Keratinocyte (primary cell): Measurements from ENCODE around the gene CCDC63. TPM values are rescaled to one million over a fixed set of nuclear protein-coding genes. Genes with fewer than 3 reads are reported as not detected.

Experiments
- DNase-seq: peaks from one replicate; pipeline ENCODE4 v3.0.0-alpha.2; 2011; ENCODE audit warnings: low read depth, missing footprints, low spot score
- FAIRE-seq: peaks from 2 replicates; lab custom pipeline; 2011; peaks lifted over from hg19 to GRCh38; lab: Jason Lieb, UNC
- H2AFZ ChIP-seq: 2 replicates; pipeline ENCODE4 v1.6.0; 2012; ENCODE audit warnings: low read length, control low read depth, inconsistent platforms; ENCODE audit not compliant: control insufficient read depth
- H3K27ac ChIP-seq: 2 replicates; pipeline ENCODE4 v1.5.1; 2011; ENCODE audit warnings: low read length; ENCODE audit not compliant: control insufficient read depth, insufficient read depth
- H3K27me3 ChIP-seq: 3 replicates; pipeline ENCODE4 v1.6.0; 2011; ENCODE audit warnings: low read length; ENCODE audit not compliant: control insufficient read depth, insufficient read depth; ENCODE audit errors: extremely low read depth
- H3K36me3 ChIP-seq, 2 experiments: 2 replicates in 1 of 2; 3 replicates in 1 of 2; pipeline ENCODE4 v1.5.1; 2011; ENCODE audit warnings: low read length in 2 of 2, mild to moderate bottlenecking in 1 of 2; ENCODE audit not compliant: control insufficient read depth in 2 of 2, insufficient read depth in 2 of 2; ENCODE audit errors: extremely low read depth in 1 of 2
- H3K4me1 ChIP-seq: 3 replicates; pipeline ENCODE4 v1.5.1; 2011; ENCODE audit warnings: low read length; ENCODE audit not compliant: control insufficient read depth, insufficient read depth; ENCODE audit errors: extremely low read depth
- H3K4me2 ChIP-seq: 3 replicates; pipeline ENCODE4 v1.6.0; 2011; ENCODE audit warnings: low read depth, low read length; ENCODE audit not compliant: control insufficient read depth, insufficient read depth; ENCODE audit errors: extremely low read depth
- H3K4me3 ChIP-seq, 3 experiments: fragments of 200-600 bp in 1 of 3; sonication (generic) in 1 of 3; 2 replicates in 2 of 3; 3 replicates in 1 of 3; pipeline ENCODE4 v1.5.1; 2011 to 2016; ENCODE audit warnings: low read length in 3 of 3, mild to moderate bottlenecking in 3 of 3, control low read depth in 2 of 3, inconsistent platforms in 1 of 3, low read depth in 1 of 3, mixed read lengths in 1 of 3, mixed run types in 1 of 3, moderate library complexity in 1 of 3; ENCODE audit not compliant: control insufficient read depth in 2 of 3, insufficient read depth in 2 of 3; ENCODE audit errors: extremely low read depth in 1 of 3
- H3K79me2 ChIP-seq: 2 replicates; pipeline ENCODE4 v1.6.0; 2012; ENCODE audit warnings: low read length; ENCODE audit not compliant: control insufficient read depth, insufficient read depth
- H3K9ac ChIP-seq: 3 replicates; pipeline ENCODE4 v1.6.0; 2011; ENCODE audit warnings: low read length; ENCODE audit not compliant: control insufficient read depth, insufficient read depth; ENCODE audit errors: extremely low read depth
- H3K9me1 ChIP-seq: 3 replicates; pipeline ENCODE4 v1.6.0; 2011; ENCODE audit warnings: low read length; ENCODE audit not compliant: control insufficient read depth, insufficient read depth; ENCODE audit errors: extremely low read depth
- H3K9me3 ChIP-seq: 2 replicates; pipeline ENCODE4 v1.5.1; 2012; ENCODE audit warnings: low read depth, low read length; ENCODE audit not compliant: control insufficient read depth
- H4K20me1 ChIP-seq: 3 replicates; pipeline ENCODE4 v1.6.0; 2011; ENCODE audit warnings: low read length; ENCODE audit not compliant: control insufficient read depth, insufficient read depth; ENCODE audit errors: extremely low read depth
- EZH2 ChIP-seq: IDR thresholded peaks from one replicate; pipeline ENCODE4 v1.6.1; 2012; ENCODE audit warnings: inconsistent platforms, mild to moderate bottlenecking, low read length, moderate library complexity
- dilution Hi-C: fragments of 300-500 bp; cut with MboI; formaldehyde crosslinking; loops from one replicate; pipeline ENCODE4 v1.7.0; 2020; ENCODE audit warnings: low sequenced_read_pairs; ENCODE audit not compliant: extremely low pct_ligation_motif_present
- polyA plus RNA-seq, 5 experiments: library from polyadenylated mRNA; depleted of rRNA in 3 of 5; stranded (reverse) in 3 of 5; stranded (forward) in 1 of 5; unstranded in 1 of 5; fragments of >200 nt; gene quantifications; 1 replicate in 1 of 5; 2 replicates in 3 of 5; 3 replicates in 1 of 5; pipeline versions ENCODE4 v1.2.1 to v1.2.3, GENCODE V29; 2011 to 2012; ENCODE audit warnings: missing spikeins in 2 of 5, low read depth in 1 of 5, low replicate concordance in 1 of 5
- TF ChIP-seq, protein P1 (sequence below), 3 experiments: IDR thresholded peaks in 1 of 3; conservative IDR thresholded peaks in 1 of 3; optimal IDR thresholded peaks in 1 of 3; 2 replicates in 2 of 3; 3 replicates in 1 of 3; pipeline versions ENCODE3 to v1.5.1; 2011; ENCODE audit warnings: low read length in 3 of 3, mild to moderate bottlenecking in 3 of 3, moderate library complexity in 2 of 3, control low read depth in 1 of 3, inconsistent platforms in 1 of 3; ENCODE audit not compliant: insufficient read depth in 2 of 3; ENCODE audit errors: extremely low read depth in 1 of 3

The CCDC63 gene
- polyA plus RNA-seq, 1 donor (not counting 4 experiments of a cell fraction or from before 2014, with no cell fraction given) = not detected

DNA sequence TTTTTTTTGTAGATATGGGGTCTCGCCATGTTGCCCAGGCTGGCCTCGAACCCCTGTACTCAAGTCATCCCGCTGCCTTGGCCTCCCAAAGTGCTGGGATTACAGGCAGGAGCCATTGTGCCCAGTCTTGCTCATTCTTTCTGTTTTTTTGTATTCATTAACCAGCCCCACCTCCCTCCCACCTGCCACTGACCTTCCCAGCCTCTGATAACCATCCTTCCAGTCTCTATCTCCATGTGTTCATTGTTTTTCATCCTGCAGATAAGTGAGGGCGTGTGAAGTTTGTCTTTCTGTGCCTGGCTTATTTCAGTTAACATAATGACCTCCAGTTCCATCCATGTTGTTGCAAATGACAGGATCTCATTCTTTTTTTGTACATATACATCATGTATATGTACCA, 54.6 kb downstream of the CCDC63 start:
- Histone ChIP-seq H3K4me3 (no peak overlapping the region), H3K27ac (no peak overlapping the region), H3K36me3 (no peaks in the 10 kb centered on the region), H3K4me1 (peaks cover 6% of the 10 kb centered on the region), H3K9me1 (no peaks in the 10 kb centered on the region), H4K20me1 (no peaks in the 10 kb centered on the region), H3K79me2 (no peaks in the 10 kb centered on the region), H3K9me3 (no peaks in the 10 kb centered on the region), H3K4me2 (no peak overlapping the region), H3K9ac (no peak overlapping the region), H2AFZ (no peak overlapping the region), H3K27me3 (no peaks in the 10 kb centered on the region)
- TF ChIP-seq, protein P1, sequence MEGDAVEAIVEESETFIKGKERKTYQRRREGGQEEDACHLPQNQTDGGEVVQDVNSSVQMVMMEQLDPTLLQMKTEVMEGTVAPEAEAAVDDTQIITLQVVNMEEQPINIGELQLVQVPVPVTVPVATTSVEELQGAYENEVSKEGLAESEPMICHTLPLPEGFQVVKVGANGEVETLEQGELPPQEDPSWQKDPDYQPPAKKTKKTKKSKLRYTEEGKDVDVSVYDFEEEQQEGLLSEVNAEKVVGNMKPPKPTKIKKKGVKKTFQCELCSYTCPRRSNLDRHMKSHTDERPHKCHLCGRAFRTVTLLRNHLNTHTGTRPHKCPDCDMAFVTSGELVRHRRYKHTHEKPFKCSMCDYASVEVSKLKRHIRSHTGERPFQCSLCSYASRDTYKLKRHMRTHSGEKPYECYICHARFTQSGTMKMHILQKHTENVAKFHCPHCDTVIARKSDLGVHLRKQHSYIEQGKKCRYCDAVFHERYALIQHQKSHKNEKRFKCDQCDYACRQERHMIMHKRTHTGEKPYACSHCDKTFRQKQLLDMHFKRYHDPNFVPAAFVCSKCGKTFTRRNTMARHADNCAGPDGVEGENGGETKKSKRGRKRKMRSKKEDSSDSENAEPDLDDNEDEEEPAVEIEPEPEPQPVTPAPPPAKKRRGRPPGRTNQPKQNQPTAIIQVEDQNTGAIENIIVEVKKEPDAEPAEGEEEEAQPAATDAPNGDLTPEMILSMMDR (optimal IDR thresholded peaks at IDR 0.05 in 1 of 3, IDR thresholded peaks at IDR 0.05 in 1 of 3, conservative IDR thresholded peaks at IDR 0.05 in 1 of 3; ENCODE audit: extremely low read depth in 1 of 3, insufficient read depth in 2 of 3, low read length in 3 of 3) = no peak
- TF ChIP-seq EZH2 = no peak
- DNase-seq = no peak
- FAIRE-seq = no peak
- dilution Hi-C loops = no loop called here

DNA sequence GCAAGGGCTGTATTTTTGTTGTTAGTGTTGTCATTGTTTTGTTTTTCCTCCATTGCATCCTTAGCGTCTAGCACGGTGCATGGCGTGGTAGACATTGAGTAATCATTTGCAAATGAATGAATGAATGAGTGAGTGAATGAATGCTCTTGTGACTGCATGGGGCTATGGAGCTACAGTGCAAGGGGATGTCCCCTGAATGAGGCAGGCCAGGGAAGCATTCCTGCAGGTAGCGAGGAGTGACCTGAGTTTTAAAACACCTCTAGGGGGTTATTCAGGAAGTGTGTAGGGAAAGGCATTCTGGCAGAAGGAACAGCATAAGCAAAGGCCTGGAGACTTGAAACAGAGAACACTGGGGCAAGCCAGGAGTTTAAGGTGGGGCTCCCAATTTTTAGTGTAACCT, 56.7 kb downstream of the CCDC63 start:
- dilution Hi-C loops = no loop called here
- FAIRE-seq = no peak
- TF ChIP-seq EZH2 = no peak
- TF ChIP-seq, protein P1 (optimal IDR thresholded peaks at IDR 0.05 in 1 of 3, IDR thresholded peaks at IDR 0.05 in 1 of 3, conservative IDR thresholded peaks at IDR 0.05 in 1 of 3; ENCODE audit: extremely low read depth in 1 of 3, insufficient read depth in 2 of 3, low read length in 3 of 3) = no peak

More for the DNA sequence above, 56.7 kb downstream of the CCDC63 start:
- no peak overlapping the region for H3K4me3 ChIP-seq
- H3K36me3 ChIP-seq = no peaks in the 10 kb centered on the region
- H4K20me1 ChIP-seq = no peaks in the 10 kb centered on the region
- no peak overlapping the region for H3K27ac ChIP-seq
- H3K27me3 ChIP-seq = no peaks in the 10 kb centered on the region
- no peak overlapping the region for H3K4me2 ChIP-seq
- H3K9me1 ChIP-seq = no peaks in the 10 kb centered on the region
- H3K9ac ChIP-seq = no peak overlapping the region
- peaks cover 7% of the 10 kb centered on the region for H3K4me1 ChIP-seq
- no peaks in the 10 kb centered on the region for H3K9me3 ChIP-seq
- H3K79me2 ChIP-seq = no peaks in the 10 kb centered on the region
- DNase-seq = no peak
- no peak overlapping the region for H2AFZ ChIP-seq
